Renal cortex interstitium (tissue), 15 donors: ENCODE results near the gene JAGN1. TPM values are rescaled to one million over a fixed set of nuclear protein-coding genes. Genes with fewer than 3 reads are reported as not detected.
"Not testable (repeated sequence)": the region's sequence is repeated elsewhere in the genome, so short reads cannot be mapped to it uniquely, and the experiment has no call there.

Experiments used
- DNase-seq, 11 donors: peaks; one replicate each; pipeline ENCODE4 v3.0.0-alpha.2; 2013; ENCODE audit warnings: low read depth in 9 of 11, low spot score in 4 of 11; ENCODE audit errors: extremely low read depth in 1 of 11
- long read RNA-seq, 16 experiments: transcript quantifications; one replicate each; lab custom pipeline, GENCODE V29; 2026
- polyA plus RNA-seq, 3 donors: library from polyadenylated mRNA; unstranded; fragments of 120-200 nt; gene quantifications; one replicate each; pipeline ENCODE4 v1.2.1, GENCODE V29; 2013; ENCODE audit not compliant: insufficient read length in 3 of 3

The JAGN1 gene
- 10 to 100 TPM; 40.4 to 47.0 (median 46.5) TPM for polyA plus RNA-seq
- long read RNA-seq, donor 1, transcript JAGN1-201 (2 exons, 1,675 nt): major isoform, 19 of 19 reads
- long read RNA-seq, donor 1, partial matches to known transcripts: 0 of 19 reads
- long read RNA-seq, donor 1, other reads (novel, unspliced or antisense): 0 of 19 reads
- long read RNA-seq, donor 2, transcript JAGN1-201 (2 exons, 1,675 nt): major isoform, 21 of 21 reads
- long read RNA-seq, donor 2, partial matches to known transcripts: 0 of 21 reads
- long read RNA-seq, donor 2, other reads (novel, unspliced or antisense): 0 of 21 reads
- long read RNA-seq, donor 3, transcript JAGN1-201 (2 exons, 1,675 nt): major isoform, 46 of 46 reads
- long read RNA-seq, donor 3, partial matches to known transcripts: 0 of 46 reads
- long read RNA-seq, donor 3, other reads (novel, unspliced or antisense): 0 of 46 reads
- long read RNA-seq, donor 4, transcript JAGN1-201 (2 exons, 1,675 nt): major isoform, 29 of 29 reads
- long read RNA-seq, donor 4, partial matches to known transcripts: 0 of 29 reads
- long read RNA-seq, donor 4, other reads (novel, unspliced or antisense): 0 of 29 reads
- long read RNA-seq, donor 5: 0 reads
- long read RNA-seq, donor 6, transcript JAGN1-201 (2 exons, 1,675 nt): major isoform, 38 of 38 reads
- long read RNA-seq, donor 6, partial matches to known transcripts: 0 of 38 reads
- long read RNA-seq, donor 6, other reads (novel, unspliced or antisense): 0 of 38 reads
- long read RNA-seq, donor 7, transcript JAGN1-201 (2 exons, 1,675 nt): major isoform, 50 of 68 reads
- long read RNA-seq, donor 7, partial matches to known transcripts: 18 of 68 reads
- long read RNA-seq, donor 7, other reads (novel, unspliced or antisense): 0 of 68 reads
- long read RNA-seq, donor 8, transcript JAGN1-201 (2 exons, 1,675 nt): major isoform, 48 of 48 reads
- long read RNA-seq, donor 8, partial matches to known transcripts: 0 of 48 reads
- long read RNA-seq, donor 8, other reads (novel, unspliced or antisense): 0 of 48 reads
- long read RNA-seq, donor 9, transcript JAGN1-201 (2 exons, 1,675 nt): major isoform, 24 of 24 reads
- long read RNA-seq, donor 9, partial matches to known transcripts: 0 of 24 reads
- long read RNA-seq, donor 9, other reads (novel, unspliced or antisense): 0 of 24 reads
- long read RNA-seq, donor 10, transcript JAGN1-201 (2 exons, 1,675 nt): major isoform, 22 of 35 reads
- long read RNA-seq, donor 10, partial matches to known transcripts: 13 of 35 reads
- long read RNA-seq, donor 10, other reads (novel, unspliced or antisense): 0 of 35 reads
- long read RNA-seq, donor 11, transcript JAGN1-201 (2 exons, 1,675 nt): major isoform, 25 of 25 reads
- long read RNA-seq, donor 11, partial matches to known transcripts: 0 of 25 reads
- long read RNA-seq, donor 11, other reads (novel, unspliced or antisense): 0 of 25 reads
- long read RNA-seq, donor 12, transcript JAGN1-201 (2 exons, 1,675 nt): major isoform, 7 of 7 reads
- long read RNA-seq, donor 12, partial matches to known transcripts: 0 of 7 reads
- long read RNA-seq, donor 12, other reads (novel, unspliced or antisense): 0 of 7 reads
- long read RNA-seq, donor 13, transcript JAGN1-201 (2 exons, 1,675 nt): major isoform, 49 of 58 reads
- long read RNA-seq, donor 13, partial matches to known transcripts: 9 of 58 reads
- long read RNA-seq, donor 13, other reads (novel, unspliced or antisense): 0 of 58 reads
- long read RNA-seq, donor 14, transcript JAGN1-201 (2 exons, 1,675 nt): major isoform, 36 of 36 reads
- long read RNA-seq, donor 14, partial matches to known transcripts: 0 of 36 reads
- long read RNA-seq, donor 14, other reads (novel, unspliced or antisense): 0 of 36 reads
- long read RNA-seq, donor 15, transcript JAGN1-201 (2 exons, 1,675 nt): major isoform, 16 of 16 reads
- long read RNA-seq, donor 15, partial matches to known transcripts: 0 of 16 reads
- long read RNA-seq, donor 15, other reads (novel, unspliced or antisense): 0 of 16 reads
- long read RNA-seq, donor 16, transcript JAGN1-201 (2 exons, 1,675 nt): major isoform, 62 of 62 reads
- long read RNA-seq, donor 16, partial matches to known transcripts: 0 of 62 reads
- long read RNA-seq, donor 16, other reads (novel, unspliced or antisense): 0 of 62 reads

- DNase-seq: peak; percentile 52 to 88 (median 86)
These were observed at the start of gene JAGN1 for GRCh38 chr3:9890249-9891071. Gene JAGN1 (plus strand): TSS chr3:9890610. CDS start chr3:9890723, 113 bp downstream.

- no peak for DNase-seq
These were observed 49.4 kb upstream of the JAGN1 start for GRCh38 chr3:9841015-9841414.

- DNase-seq: peak; percentile 87 to 97 (median 94)
These were observed 46.5 kb upstream of the JAGN1 start, which contains the start of gene RPUSD3 for GRCh38 chr3:9843715-9844438. Gene RPUSD3 (minus strand): TSS chr3:9844008. CDS start chr3:9843990, 18 bp downstream.

DNA sequence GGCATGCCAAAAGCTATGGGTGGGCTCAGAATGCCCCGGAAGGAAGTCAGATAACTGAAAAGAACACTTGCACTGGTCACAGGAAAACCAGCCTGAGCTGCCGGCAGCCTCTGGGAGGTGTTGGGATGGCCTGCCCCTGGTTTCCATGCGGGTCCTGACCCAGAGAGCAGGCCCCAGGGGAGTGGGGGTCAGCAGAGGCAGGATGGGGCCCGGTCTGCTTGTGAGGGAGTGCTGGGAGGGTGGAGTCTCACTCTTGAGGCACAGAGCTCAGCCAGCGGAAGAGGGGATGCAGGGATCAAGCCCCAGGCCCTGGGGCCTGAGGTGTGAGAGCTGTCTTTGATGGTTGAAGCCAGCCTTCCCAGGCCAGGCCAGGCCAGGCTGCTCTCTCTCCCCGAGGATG, 44.2 kb upstream of the JAGN1 start:
- DNase-seq: no peak

- no peak for DNase-seq
These were observed 43.4 kb upstream of the JAGN1 start for GRCh38 chr3:9846931-9847488.

GRCh38 chr3:9847870-9848269, 42.5 kb upstream of the JAGN1 start:
- DNase-seq: not testable (repeated sequence)

GRCh38 chr3:9848860-9849259, 41.5 kb upstream of the JAGN1 start:
- not testable (repeated sequence) for DNase-seq

GRCh38 chr3:9851383-9851782, 39.0 kb upstream of the JAGN1 start:
- DNase-seq: not testable (repeated sequence)

GRCh38 chr3:9851926-9852325, 38.5 kb upstream of the JAGN1 start:
- not testable (repeated sequence) for DNase-seq

GRCh38 chr3:9852528-9852927, 37.9 kb upstream of the JAGN1 start:
- no peak for DNase-seq

GRCh38 chr3:9854291-9854940, 36.0 kb upstream of the JAGN1 start:
- DNase-seq: not testable (repeated sequence)

- DNase-seq: no peak
These were observed 34.8 kb upstream of the JAGN1 start for GRCh38 chr3:9855594-9855993.

- no peak for DNase-seq
These were observed 30.8 kb upstream of the JAGN1 start for GRCh38 chr3:9859530-9860025.

DNA sequence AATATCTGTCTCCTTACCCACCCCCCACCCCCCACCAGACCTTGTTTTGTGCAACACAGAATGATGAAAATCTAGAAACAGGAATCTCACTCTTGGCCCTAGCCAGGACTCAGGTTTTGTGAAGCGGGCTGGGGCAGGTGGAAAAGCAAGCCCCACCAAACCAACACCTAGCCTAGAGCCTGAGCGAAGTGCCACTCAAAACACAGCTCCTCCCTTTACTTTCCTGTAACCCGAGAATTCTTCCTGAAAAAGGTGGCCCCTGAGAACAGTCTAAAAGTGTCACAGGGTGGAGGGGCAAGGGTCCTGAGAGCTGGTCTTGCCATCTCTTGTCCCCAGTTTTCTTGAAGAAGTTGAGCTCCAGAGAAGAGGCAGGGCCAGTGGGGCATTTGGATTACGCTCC, 29.2 kb upstream of the JAGN1 start:
- DNase-seq: no peak

- DNase-seq: no peak
These were observed 28.7 kb upstream of the JAGN1 start for GRCh38 chr3:9861626-9862130.
